ENCODE data around the gene SMIM10L1. TPM values are rescaled to one million over a fixed set of nuclear protein-coding genes. Genes with fewer than 3 reads are reported as not detected.

SMIM10L1 gene
- total RNA-seq, 1 donor from 2014 or later, result 3.2 TPM

- no peak for TF ChIP-seq CTCF (IDR thresholded peaks at IDR 0.05; ENCODE audit: insufficient read depth, low read length, severe bottlenecking)
- no peak for FAIRE-seq
- no peaks in the 10 kb centered on the region for H3K27me3 ChIP-seq (ENCODE audit: control insufficient read depth, insufficient read depth, low read length)
Observed at GRCh38 chr12:11152725-11153124, 18.3 kb upstream of the SMIM10L1 start.

GRCh38 chr12:11154400-11154925 lies 16.5 kb upstream of the SMIM10L1 start:
- H3K36me3 ChIP-seq (ENCODE audit: control insufficient read depth, insufficient read depth, low read length), result no peaks in the 10 kb centered on the region
- no peaks in the 10 kb centered on the region for H3K27me3 ChIP-seq (ENCODE audit: control insufficient read depth, insufficient read depth, low read length)
- H3K4me3 ChIP-seq (ENCODE audit: low read depth, low read length), result no peak overlapping the region
- no peak for TF ChIP-seq CTCF (IDR thresholded peaks at IDR 0.05; ENCODE audit: insufficient read depth, low read length, severe bottlenecking)
- DNase-seq (ENCODE audit: low read depth) (no peak), FAIRE-seq (no peak)

More at GRCh38 chr12:11152725-11153124, 18.3 kb upstream of the SMIM10L1 start:
- Histone ChIP-seq H3K4me3 (ENCODE audit: low read depth, low read length) (no peak overlapping the region), H3K36me3 (ENCODE audit: control insufficient read depth, insufficient read depth, low read length) (no peaks in the 10 kb centered on the region)
- DNase-seq (ENCODE audit: low read depth), result no peak

- H3K27me3 ChIP-seq (ENCODE audit: control insufficient read depth, insufficient read depth, low read length), result no peaks in the 10 kb centered on the region
- no peak for FAIRE-seq
- no peak for DNase-seq (ENCODE audit: low read depth)
- no peaks in the 10 kb centered on the region for H3K36me3 ChIP-seq (ENCODE audit: control insufficient read depth, insufficient read depth, low read length)
- no peak overlapping the region for H3K4me3 ChIP-seq (ENCODE audit: low read depth, low read length)
- TF ChIP-seq CTCF (IDR thresholded peaks at IDR 0.05; ENCODE audit: insufficient read depth, low read length, severe bottlenecking), result no peak
Observed at GRCh38 chr12:11158885-11159444, 12.0 kb upstream of the SMIM10L1 start.

GRCh38 chr12:11162502-11162901 lies 8.5 kb upstream of the SMIM10L1 start:
- no peak for TF ChIP-seq CTCF (IDR thresholded peaks at IDR 0.05; ENCODE audit: insufficient read depth, low read length, severe bottlenecking)
- no peaks in the 10 kb centered on the region for H3K27me3 ChIP-seq (ENCODE audit: control insufficient read depth, insufficient read depth, low read length)
- H3K36me3 ChIP-seq (ENCODE audit: control insufficient read depth, insufficient read depth, low read length), result peaks cover 2% of the 10 kb centered on the region
- no peak overlapping the region for H3K4me3 ChIP-seq (ENCODE audit: low read depth, low read length)
- FAIRE-seq, result no peak
- DNase-seq (ENCODE audit: low read depth), result peak; percentile 8

GRCh38 chr12:11164384-11164783 lies 6.6 kb upstream of the SMIM10L1 start:
- H3K36me3 ChIP-seq (ENCODE audit: control insufficient read depth, insufficient read depth, low read length), result peaks cover 2% of the 10 kb centered on the region
- H3K27me3 ChIP-seq (ENCODE audit: control insufficient read depth, insufficient read depth, low read length), result no peaks in the 10 kb centered on the region
- H3K4me3 ChIP-seq (ENCODE audit: low read depth, low read length), result no peak overlapping the region
- no peak for DNase-seq (ENCODE audit: low read depth)
- FAIRE-seq, result no peak
- no peak for TF ChIP-seq CTCF (IDR thresholded peaks at IDR 0.05; ENCODE audit: insufficient read depth, low read length, severe bottlenecking)

- TF ChIP-seq CTCF (IDR thresholded peaks at IDR 0.05; ENCODE audit: insufficient read depth, low read length, severe bottlenecking), result no peak
- Histone ChIP-seq H3K36me3 (ENCODE audit: control insufficient read depth, insufficient read depth, low read length) (peaks cover 2% of the 10 kb centered on the region), H3K27me3 (ENCODE audit: control insufficient read depth, insufficient read depth, low read length) (no peaks in the 10 kb centered on the region), H3K4me3 (ENCODE audit: low read depth, low read length) (no peak overlapping the region)
- FAIRE-seq (no peak), DNase-seq (ENCODE audit: low read depth) (no peak)
Observed at GRCh38 chr12:11166300-11166699, 4.7 kb upstream of the SMIM10L1 start.

Measured in bronchial epithelial cell (primary cell).